ENCODE results near the gene ABO. TPM values are rescaled to one million over a fixed set of nuclear protein-coding genes. Genes with fewer than 3 reads are reported as not detected.
"Not testable (repeated sequence)": the region's sequence is repeated elsewhere in the genome, so short reads cannot be mapped to it uniquely, and the experiment has no call there.

ABO gene
- total and polyA plus RNA-seq, 9 of the 15 experiments (the other 6 are each of a cell fraction or from before 2014, with no cell fraction given): 5.0 to 21.9 (median 11.9) TPM

DNA sequence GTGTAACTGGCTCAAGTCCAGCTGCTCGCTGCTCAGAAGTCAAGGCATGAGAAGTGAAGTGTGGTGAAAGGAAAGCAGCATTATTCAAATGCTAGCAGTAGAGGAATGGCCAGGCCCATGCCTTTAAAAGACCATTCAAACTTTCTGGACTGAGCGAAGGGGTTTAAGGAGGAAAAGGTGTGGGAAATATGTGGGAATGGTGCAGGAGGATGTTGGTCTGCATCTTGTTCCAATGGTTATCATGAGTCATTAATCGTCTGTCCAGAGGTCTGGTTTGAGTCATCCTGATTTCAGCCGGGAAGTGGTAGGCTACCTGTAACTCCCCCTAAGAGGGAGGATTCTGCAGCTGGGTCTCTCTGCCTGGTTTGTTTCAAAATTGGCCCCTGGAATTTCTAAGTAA is 60.7 kb downstream of the ABO start:
- POLR2A ChIA-PET; CTCF ChIA-PET (ENCODE audit: low intra/inter-chr PET ratio); H3K9me3 ChIP-seq (replicated peaks; ENCODE audit: control insufficient read depth, insufficient read depth, low read depth, low read length); in situ Hi-C loops (cut with MboI); H2AFZ ChIP-seq (ENCODE audit: low read depth, low read length); BruUV-seq (replicated peaks); intact Hi-C loops (cut with micrococcal nuclease); H3K9me1 ChIP-seq (ENCODE audit: control insufficient read depth, insufficient read depth, low read length); DNase-seq (ENCODE audit: extremely low read depth in 1 of 4, low spot score in 3 of 4); H3K4me2 ChIP-seq (ENCODE audit: insufficient read depth, low read length); H3K4me3 ChIP-seq; H3K79me2 ChIP-seq (ENCODE audit: control insufficient read depth, insufficient read depth, low read length); H3K9ac ChIP-seq (ENCODE audit: insufficient read depth in 1 of 2, low read depth in 2 of 2, low read length in 2 of 2); H3K27ac ChIP-seq (ENCODE audit: extremely low read depth, low read depth, low read length); ATAC-seq; H3K36me3 ChIP-seq (ENCODE audit: control insufficient read depth, insufficient read depth, low read length); H3K4me1 ChIP-seq (replicated peaks in 1 of 2; ENCODE audit: control insufficient read depth in 2 of 2, insufficient read depth in 2 of 2, low read length in 2 of 2); H4K20me1 ChIP-seq (replicated peaks; ENCODE audit: control insufficient read depth, insufficient read depth, low read length); TF ChIP-seq ATF3 (CRISPR knock-in tag; conservative IDR thresholded peaks at IDR 0.05): not testable (repeated sequence)
- WGBS (ENCODE audit: insufficient coverage, low coverage, missing lambda C conversion rate): 0% methylated on average over 4 of the region's 4 CpGs
- peak; percentile 74 for FAIRE-seq
- peaks cover 16 to 42% of the 10 kb centered on the region in 2 experiments; a peak in 4 of 5 replicates for H3K27me3 ChIP-seq (ENCODE audit: control insufficient read depth in 2 of 2, insufficient read depth in 2 of 2, low read length in 2 of 2)
- peak; percentile 9 for TF ChIP-seq MEIS2 (IDR thresholded peaks at IDR 0.05; ENCODE audit: partially characterized antibody)
- TF ChIP-seq NFIC (IDR thresholded peaks at IDR 0.05): peak; percentile 61
- 0 out of 2 replicates have a peak, but pooled peaks have one; percentile 9 for TF ChIP-seq ATF3 (IDR thresholded peaks at IDR 0.05)

GRCh38 chr9:133210609-133211008 is 64.4 kb downstream of the ABO start:
- in situ Hi-C loops (cut with MboI): no loop called here
- no peaks in the 10 kb centered on the region for H3K79me2 ChIP-seq (ENCODE audit: control insufficient read depth, insufficient read depth, low read length)
- peaks cover 20 to 45% of the 10 kb centered on the region in 2 experiments; a peak in 4 of 5 replicates for H3K27me3 ChIP-seq (ENCODE audit: control insufficient read depth in 2 of 2, insufficient read depth in 2 of 2, low read length in 2 of 2)
- intact Hi-C loops (cut with micrococcal nuclease): no loop called here
- no peak for DNase-seq (ENCODE audit: extremely low read depth in 1 of 4, low spot score in 3 of 4)
- H3K36me3 ChIP-seq (ENCODE audit: control insufficient read depth, insufficient read depth, low read length): no peaks in the 10 kb centered on the region
- H3K4me3 ChIP-seq: no peak overlapping the region
- H4K20me1 ChIP-seq (replicated peaks; ENCODE audit: control insufficient read depth, insufficient read depth, low read length): no peaks in the 10 kb centered on the region
- no peak overlapping the region for H2AFZ ChIP-seq (ENCODE audit: low read depth, low read length)
- ChIA-PET CTCF (ENCODE audit: low intra/inter-chr PET ratio) (no interaction called here), POLR2A (no interaction called here)
- no peaks in the 10 kb centered on the region for H3K9me1 ChIP-seq (ENCODE audit: control insufficient read depth, insufficient read depth, low read length)
- TF ChIP-seq, protein P1, sequence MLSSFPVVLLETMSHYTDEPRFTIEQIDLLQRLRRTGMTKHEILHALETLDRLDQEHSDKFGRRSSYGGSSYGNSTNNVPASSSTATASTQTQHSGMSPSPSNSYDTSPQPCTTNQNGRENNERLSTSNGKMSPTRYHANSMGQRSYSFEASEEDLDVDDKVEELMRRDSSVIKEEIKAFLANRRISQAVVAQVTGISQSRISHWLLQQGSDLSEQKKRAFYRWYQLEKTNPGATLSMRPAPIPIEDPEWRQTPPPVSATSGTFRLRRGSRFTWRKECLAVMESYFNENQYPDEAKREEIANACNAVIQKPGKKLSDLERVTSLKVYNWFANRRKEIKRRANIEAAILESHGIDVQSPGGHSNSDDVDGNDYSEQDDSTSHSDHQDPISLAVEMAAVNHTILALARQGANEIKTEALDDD (IDR thresholded peaks at IDR 0.05): no peak
- TF ChIP-seq IRF9 (tag; IDR thresholded peaks at IDR 0.05) (no peak), ZBTB49 (CRISPR knock-in tag; IDR thresholded peaks at IDR 0.05; ENCODE audit: borderline replicate concordance) (no peak), SRF (CRISPR knock-in tag; IDR thresholded peaks at IDR 0.05) (no peak), HLTF (IDR thresholded peaks at IDR 0.05) (no peak), TBP (optimal IDR thresholded peaks at IDR 0.05; ENCODE audit: low read depth, low read length) (no peak)
- no peak overlapping the region for H3K4me2 ChIP-seq (ENCODE audit: insufficient read depth, low read length)
- BruUV-seq (replicated peaks): no TSS peak
- no peak overlapping the region for H3K9ac ChIP-seq (ENCODE audit: insufficient read depth in 1 of 2, low read depth in 2 of 2, low read length in 2 of 2)
- no peak overlapping the region for H3K27ac ChIP-seq (ENCODE audit: extremely low read depth, low read depth, low read length)
- no peak for FAIRE-seq
- no peak for ATAC-seq
- H3K9me3 ChIP-seq (replicated peaks; ENCODE audit: control insufficient read depth, insufficient read depth, low read depth, low read length): no peaks in the 10 kb centered on the region; the same call in 1 of the 2 replicates
- WGBS (ENCODE audit: insufficient coverage, low coverage, missing lambda C conversion rate): 5% methylated on average over 7 of the region's 7 CpGs
- peaks cover 0 to 2% of the 10 kb centered on the region in 2 experiments; a peak in 1 of 5 replicates for H3K4me1 ChIP-seq (replicated peaks in 1 of 2; ENCODE audit: control insufficient read depth in 2 of 2, insufficient read depth in 2 of 2, low read length in 2 of 2)

Data from K562 (cell line).